GM12801 (cell line): ENCODE measurements around the gene INTS13.

ENCODE experiments used
- CTCF ChIP-seq: IDR thresholded peaks from one replicate; pipeline ENCODE4 v1.5.1; 2011; ENCODE audit warnings: control low read depth; ENCODE audit not compliant: insufficient read length; ENCODE audit errors: extremely low read depth

INTS13 gene

GRCh38 chr12:26966842-26967241, 29.1 kb upstream of the INTS13 start:
- TF ChIP-seq CTCF: no peak

GRCh38 chr12:26963413-26963812, 25.6 kb upstream of the INTS13 start:
- TF ChIP-seq CTCF: no peak

- no peak for TF ChIP-seq CTCF
Observed at GRCh38 chr12:26961803-26962202, 24.0 kb upstream of the INTS13 start.

- no peak for TF ChIP-seq CTCF
Observed at GRCh38 chr12:26954027-26954426, 16.2 kb upstream of the INTS13 start.

- no peak for TF ChIP-seq CTCF
Observed at GRCh38 chr12:26953447-26953846, 15.7 kb upstream of the INTS13 start.

- no peak for TF ChIP-seq CTCF
Observed at GRCh38 chr12:26948309-26948708, 10.5 kb upstream of the INTS13 start.

- TF ChIP-seq CTCF: no peak
Observed at GRCh38 chr12:26941215-26941594, 3.4 kb upstream of the INTS13 start.

GRCh38 chr12:26940516-26941214, 2.9 kb upstream of the INTS13 start:
- TF ChIP-seq CTCF: no peak
